Measurements from ENCODE around the gene PSME1.

The PSME1 gene

GRCh38 chr14:24135834-24136683 is at the start of gene PSME1:
Gene PSME1 (plus strand): TSS chr14:24136194. CDS start chr14:24136263, 69 bp downstream.
- no peak for TF ChIP-seq CTCF (conservative IDR thresholded peaks at IDR 0.05; ENCODE audit: low read depth, low read length)
- Histone ChIP-seq H2AFZ (ENCODE audit: low read depth) (peak within 1 kb of the TSS; percentile 90; the same call in 1 of the 2 replicates), H3K27me3 (ENCODE audit: insufficient read depth, low read depth) (no peaks in the 10 kb centered on the region), H3K36me3 (ENCODE audit: insufficient read depth) (no peaks in the 10 kb centered on the region), H3K4me2 (peak within 1 kb of the TSS; percentile 68), H3K4me3 (IDR thresholded peaks at IDR 0.05; ENCODE audit: insufficient read depth, low read depth, low read length) (no peak within 1 kb of the TSS), H4K20me1 (ENCODE audit: insufficient read depth) (no peaks in the 10 kb centered on the region), H3K79me2 (ENCODE audit: insufficient read depth, low read depth) (peaks cover 7% of the 10 kb centered on the region; the same call in 1 of the 2 replicates), H3K4me1 (ENCODE audit: low read depth, poor library complexity, severe bottlenecking) (peaks cover 15% of the 10 kb centered on the region), H3K9ac (peak within 1 kb of the TSS; percentile 79), H3K27ac (peak within 1 kb of the TSS; percentile 39; the same call in 1 of the 2 replicates)

- Histone ChIP-seq H3K4me2 (no peak overlapping the region), H3K36me3 (ENCODE audit: insufficient read depth) (no peaks in the 10 kb centered on the region), H3K79me2 (ENCODE audit: insufficient read depth, low read depth) (no peaks in the 10 kb centered on the region), H4K20me1 (ENCODE audit: insufficient read depth) (no peaks in the 10 kb centered on the region), H3K4me1 (ENCODE audit: low read depth, poor library complexity, severe bottlenecking) (peaks cover 10% of the 10 kb centered on the region), H3K9ac (no peak overlapping the region), H3K27me3 (ENCODE audit: insufficient read depth, low read depth) (no peaks in the 10 kb centered on the region; the same call in 1 of the 2 replicates), H2AFZ (ENCODE audit: low read depth) (no peak overlapping the region), H3K27ac (no peak overlapping the region), H3K4me3 (IDR thresholded peaks at IDR 0.05; ENCODE audit: insufficient read depth, low read depth, low read length) (no peak overlapping the region)
- TF ChIP-seq CTCF (conservative IDR thresholded peaks at IDR 0.05; ENCODE audit: low read depth, low read length) = no peak
These were observed 49.0 kb upstream of the PSME1 start for GRCh38 chr14:24087004-24087403.

- H3K36me3 ChIP-seq (ENCODE audit: insufficient read depth) = no peaks in the 10 kb centered on the region
- no peaks in the 10 kb centered on the region for H3K79me2 ChIP-seq (ENCODE audit: insufficient read depth, low read depth)
- H3K4me2 ChIP-seq = no peak overlapping the region
- H3K4me1 ChIP-seq (ENCODE audit: low read depth, poor library complexity, severe bottlenecking) = peaks cover 10% of the 10 kb centered on the region
- no peak overlapping the region for H2AFZ ChIP-seq (ENCODE audit: low read depth)
- H3K27me3 ChIP-seq (ENCODE audit: insufficient read depth, low read depth) = no peaks in the 10 kb centered on the region; the same call in 1 of the 2 replicates
- no peak for TF ChIP-seq CTCF (conservative IDR thresholded peaks at IDR 0.05; ENCODE audit: low read depth, low read length)
- no peak overlapping the region for H3K9ac ChIP-seq
- H3K4me3 ChIP-seq (IDR thresholded peaks at IDR 0.05; ENCODE audit: insufficient read depth, low read depth, low read length) = no peak overlapping the region
- H4K20me1 ChIP-seq (ENCODE audit: insufficient read depth) = no peaks in the 10 kb centered on the region
- H3K27ac ChIP-seq = no peak overlapping the region
These were observed 47.9 kb upstream of the PSME1 start for GRCh38 chr14:24088095-24088494.

GRCh38 chr14:24089890-24090289 is 46.1 kb upstream of the PSME1 start:
- H3K4me1 ChIP-seq (ENCODE audit: low read depth, poor library complexity, severe bottlenecking) = peaks cover 16% of the 10 kb centered on the region
- no peak overlapping the region for H3K9ac ChIP-seq
- no peak overlapping the region for H3K4me3 ChIP-seq (IDR thresholded peaks at IDR 0.05; ENCODE audit: insufficient read depth, low read depth, low read length)
- no peak overlapping the region for H3K27ac ChIP-seq
- TF ChIP-seq CTCF (conservative IDR thresholded peaks at IDR 0.05; ENCODE audit: low read depth, low read length) = no peak
- H3K36me3 ChIP-seq (ENCODE audit: insufficient read depth) = no peaks in the 10 kb centered on the region
- H3K27me3 ChIP-seq (ENCODE audit: insufficient read depth, low read depth) = no peaks in the 10 kb centered on the region
- H2AFZ ChIP-seq (ENCODE audit: low read depth) = no peak overlapping the region
- no peaks in the 10 kb centered on the region for H4K20me1 ChIP-seq (ENCODE audit: insufficient read depth)
- no peak overlapping the region for H3K4me2 ChIP-seq
- H3K79me2 ChIP-seq (ENCODE audit: insufficient read depth, low read depth) = peaks cover 4% of the 10 kb centered on the region; the same call in 1 of the 2 replicates
